HCT116 (cell line): Measurements from ENCODE around the gene MYLK2. TPM values are rescaled to one million over a fixed set of nuclear protein-coding genes. Genes with fewer than 3 reads are reported as not detected.

Experiments
- ATAC-seq: fragments of 200-7000 bp; cut with Tn5 transposase; 2 replicates; pipeline ENCODE4 v1.9.1; 2020; ENCODE audit warnings: mild to moderate bottlenecking, moderate library complexity
- BruUV-seq: library from RNA; stranded (reverse); fragments of 400-500 nt; replicated peaks from 2 replicates; lab custom pipeline; 2021; lab: Mats Ljungman, UMichigan
- CTCF ChIA-PET: fragments of 300-600 bp; sonication (Branson Sonifier 250); formaldehyde crosslinking; loops from one replicate; lab custom pipeline; 2021; ENCODE audit warnings: antibody characterized with exemption; lab: Charles Lee
- POLR2A ChIA-PET: fragments of 300-600, 350-600 bp; sonication (Branson Sonifier 250); formaldehyde crosslinking; loops from one replicate; lab custom pipeline; 2021; ENCODE audit warnings: antibody characterized with exemption; lab: Charles Lee
- RAD21 ChIA-PET, 2 experiments: fragments of 300-600 bp; sonication (Branson Sonifier 250); formaldehyde crosslinking; loops; one replicate each; lab custom pipeline; 2023; ENCODE audit warnings: low total read pairs in 2 of 2; ENCODE audit not compliant: uncharacterized antibody in 2 of 2, unreplicated experiment in 2 of 2, low non-redundant PET in 1 of 2; lab: Charles Lee
- DNase-seq: peaks from one replicate; pipeline ENCODE4 v3.0.0-alpha.2; 2010; ENCODE audit warnings: low read depth, low spot score
- H2AFZ ChIP-seq: fragments of 200-600 bp; shearing (Covaris generic), sonication (generic); 2 replicates; pipeline ENCODE4 v1.6.1; 2017; ENCODE audit warnings: low read depth, mixed run types, mixed read lengths, antibody characterized with exemption, low read length; ENCODE audit not compliant: poor library complexity, severe bottlenecking
- H3K27ac ChIP-seq: 2 replicates; pipeline ENCODE4 v1.5.1; 2012; ENCODE audit warnings: low read depth, low read length
- H3K27me3 ChIP-seq: fragments of 200-600 bp; sonication (generic); 2 replicates; pipeline ENCODE4 v1.6.1; 2016; ENCODE audit warnings: mixed run types, low read length, mixed read lengths; ENCODE audit not compliant: insufficient read depth
- H3K36me3 ChIP-seq, 2 experiments: fragments of 200-500 bp in 1 of 2; fragments of 200-600 bp in 1 of 2; sonication (Bioruptor generic) in 1 of 2; sonication (generic) in 1 of 2; 2 replicates each; pipeline versions ENCODE4 v1.5.1 to v1.6.1; 2014 to 2016; ENCODE audit warnings: low read length in 2 of 2, inconsistent platforms in 1 of 2, mixed read lengths in 1 of 2, mixed run types in 1 of 2; ENCODE audit not compliant: insufficient read depth in 2 of 2, control insufficient read depth in 1 of 2
- H3K4me1 ChIP-seq, 2 experiments: fragments of 200-600 bp in 1 of 2; sonication (generic) in 1 of 2; 2 replicates each; pipeline versions ENCODE4 v1.5.1 to v1.6.1; 2012 to 2017; ENCODE audit warnings: low read length in 2 of 2, inconsistent platforms in 1 of 2, mild to moderate bottlenecking in 1 of 2, mixed read lengths in 1 of 2, mixed run types in 1 of 2, moderate library complexity in 1 of 2; ENCODE audit not compliant: insufficient read depth in 2 of 2, control insufficient read depth in 1 of 2
- H3K4me2 ChIP-seq: fragments of 200-600 bp; sonication (generic); 2 replicates; pipeline ENCODE4 v1.6.1; 2017; ENCODE audit warnings: mixed run types, low read length, mixed read lengths
- H3K4me3 ChIP-seq, 2 experiments: fragments of 200-600 bp in 1 of 2; sonication (generic) in 1 of 2; replicated peaks in 1 of 2; 2 replicates each; pipeline ENCODE4 v1.5.1; 2011 to 2016; ENCODE audit warnings: low read length in 2 of 2, control low read depth in 1 of 2, low read depth in 1 of 2, mild to moderate bottlenecking in 1 of 2, mixed read lengths in 1 of 2, mixed run types in 1 of 2
- H3K79me2 ChIP-seq: fragments of 200-600 bp; sonication (generic); 2 replicates; pipeline ENCODE4 v1.6.1; 2017; ENCODE audit warnings: mild to moderate bottlenecking, mixed run types, low read length, moderate library complexity, mixed read lengths; ENCODE audit not compliant: insufficient read depth
- H3K9ac ChIP-seq: fragments of 200-600 bp; sonication (generic); 2 replicates; pipeline ENCODE4 v1.6.1; 2016; ENCODE audit warnings: low read length, mixed read lengths
- H3K9me2 ChIP-seq: fragments of 200-600 bp; sonication (generic), shearing (Covaris generic); 2 replicates; pipeline ENCODE4 v1.6.1; 2017; ENCODE audit warnings: mixed run types, mild to moderate bottlenecking, moderate library complexity; ENCODE audit not compliant: insufficient read depth
- H3K9me3 ChIP-seq, 2 experiments: fragments of 200-500 bp in 1 of 2; fragments of 200-600 bp in 1 of 2; sonication (Bioruptor generic) in 1 of 2; sonication (generic) in 1 of 2; 2 replicates each; pipeline ENCODE4 v1.6.1; 2014 to 2017; ENCODE audit warnings: low read length in 2 of 2, mixed read lengths in 2 of 2, inconsistent platforms in 1 of 2, low read depth in 1 of 2, mild to moderate bottlenecking in 1 of 2, mixed run types in 1 of 2, moderate library complexity in 1 of 2; ENCODE audit not compliant: control insufficient read depth in 1 of 2, insufficient read depth in 1 of 2
- H4K20me1 ChIP-seq: fragments of 200-600 bp; sonication (generic), shearing (Covaris generic); 2 replicates; pipeline ENCODE4 v1.6.1; 2017; ENCODE audit warnings: mixed run types, mild to moderate bottlenecking, moderate library complexity; ENCODE audit not compliant: insufficient read depth
- ATF3 ChIP-seq: IDR thresholded peaks from 2 replicates; pipeline ENCODE4 v1.6.1; 2012
- CBX3 ChIP-seq: IDR thresholded peaks from 2 replicates; pipeline ENCODE4 v1.6.1; 2012; ENCODE audit warnings: low read depth
- CEBPB ChIP-seq: IDR thresholded peaks from 2 replicates; pipeline ENCODE4 v1.6.1; 2012; ENCODE audit warnings: low read depth
- CTCF ChIP-seq, 3 experiments: fragments of 200-600 bp in 1 of 3; sonication (generic) in 1 of 3; IDR thresholded peaks in 2 of 3; conservative IDR thresholded peaks in 1 of 3; 2 replicates each; pipeline ENCODE4 v1.5.1; 2012 to 2017; ENCODE audit warnings: low read depth in 2 of 3, low read length in 2 of 3, antibody characterized with exemption in 1 of 3, borderline replicate concordance in 1 of 3, control low read depth in 1 of 3, mild to moderate bottlenecking in 1 of 3, mixed read lengths in 1 of 3, mixed run types in 1 of 3, moderate library complexity in 1 of 3; ENCODE audit not compliant: insufficient read depth in 1 of 3
- EGR1 ChIP-seq: IDR thresholded peaks from 2 replicates; pipeline ENCODE4 v1.6.1; 2012; ENCODE audit warnings: low read depth
- EZH2phosphoT487 ChIP-seq: fragments of 200-600 bp; IDR thresholded peaks from 2 replicates; pipeline ENCODE4 v1.6.1; 2018; ENCODE audit warnings: antibody characterized with exemption, borderline replicate concordance
- JUND ChIP-seq: IDR thresholded peaks from 2 replicates; pipeline ENCODE4 v1.6.1; 2012
- POLR2AphosphoS5 ChIP-seq: IDR thresholded peaks from 2 replicates; pipeline ENCODE4 v1.6.1; 2011; ENCODE audit warnings: mild to moderate bottlenecking, low read depth, low read length, moderate library complexity
- TCF7L2 ChIP-seq: IDR thresholded peaks from 2 replicates; pipeline ENCODE4 v1.7.0; 2011; ENCODE audit warnings: borderline replicate concordance, inconsistent platforms; ENCODE audit not compliant: insufficient read depth, insufficient read length; ENCODE audit errors: extremely low read depth
- ZFX ChIP-seq: fragments of 450-650 bp; IDR thresholded peaks from 2 replicates; pipeline ENCODE4 v1.6.1; 2017
- intact Hi-C: fragments of 100-400 bp; cut with micrococcal nuclease; formaldehyde crosslinking; loops from 2 replicates; pipeline ENCODE4 v1.10.0; 2022
- total RNA-seq: library from RNA; stranded (reverse); gene quantifications from one replicate; pipeline ENCODE4 v1.2.1, GENCODE V29; 2021; ENCODE audit not compliant: unreplicated experiment
- TF ChIP-seq, protein P1 (sequence below): IDR thresholded peaks from 2 replicates; pipeline ENCODE4 v1.6.1; 2011; ENCODE audit warnings: mild to moderate bottlenecking, low read length, moderate library complexity; ENCODE audit not compliant: insufficient replicate concordance; ENCODE audit errors: extremely low read depth

The MYLK2 gene
- total RNA-seq, 1 experiment from 2014 or later, result 0.34 TPM

GRCh38 chr20:31870726-31871617, 51.8 kb downstream of the MYLK2 start:
- no peak for TF ChIP-seq TCF7L2
- no peak for TF ChIP-seq EZH2phosphoT487
- no peak for TF ChIP-seq ZFX
- no peak for TF ChIP-seq JUND
- no peak for TF ChIP-seq CBX3
- TF ChIP-seq CEBPB, result no peak
- TF ChIP-seq CTCF (IDR thresholded peaks at IDR 0.05 in 2 of 3, conservative IDR thresholded peaks at IDR 0.05 in 1 of 3; ENCODE audit: borderline replicate concordance in 1 of 3, insufficient read depth in 1 of 3, low read depth in 2 of 3, low read length in 2 of 3), result no peak
- no peak for TF ChIP-seq POLR2AphosphoS5
- TF ChIP-seq, protein P1, sequence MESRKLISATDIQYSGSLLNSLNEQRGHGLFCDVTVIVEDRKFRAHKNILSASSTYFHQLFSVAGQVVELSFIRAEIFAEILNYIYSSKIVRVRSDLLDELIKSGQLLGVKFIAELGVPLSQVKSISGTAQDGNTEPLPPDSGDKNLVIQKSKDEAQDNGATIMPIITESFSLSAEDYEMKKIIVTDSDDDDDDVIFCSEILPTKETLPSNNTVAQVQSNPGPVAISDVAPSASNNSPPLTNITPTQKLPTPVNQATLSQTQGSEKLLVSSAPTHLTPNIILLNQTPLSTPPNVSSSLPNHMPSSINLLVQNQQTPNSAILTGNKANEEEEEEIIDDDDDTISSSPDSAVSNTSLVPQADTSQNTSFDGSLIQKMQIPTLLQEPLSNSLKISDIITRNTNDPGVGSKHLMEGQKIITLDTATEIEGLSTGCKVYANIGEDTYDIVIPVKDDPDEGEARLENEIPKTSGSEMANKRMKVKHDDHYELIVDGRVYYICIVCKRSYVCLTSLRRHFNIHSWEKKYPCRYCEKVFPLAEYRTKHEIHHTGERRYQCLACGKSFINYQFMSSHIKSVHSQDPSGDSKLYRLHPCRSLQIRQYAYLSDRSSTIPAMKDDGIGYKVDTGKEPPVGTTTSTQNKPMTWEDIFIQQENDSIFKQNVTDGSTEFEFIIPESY, result no peak
- no peak for TF ChIP-seq EGR1
- no peak for TF ChIP-seq ATF3
- Histone ChIP-seq H3K4me3 (no peak overlapping the region), H3K27ac (no peak overlapping the region), H3K9me2 (no peaks in the 10 kb centered on the region), H3K9me3 (no peaks in the 10 kb centered on the region), H3K4me1 (no peaks in the 10 kb centered on the region), H2AFZ (no peak overlapping the region), H3K79me2 (no peaks in the 10 kb centered on the region), H3K27me3 (no peaks in the 10 kb centered on the region), H3K9ac (no peak overlapping the region), H3K4me2 (no peak overlapping the region), H4K20me1 (no peaks in the 10 kb centered on the region), H3K36me3 (no peaks in the 10 kb centered on the region)
- BruUV-seq, result no TSS peak
- POLR2A ChIA-PET, result interaction anchor here (1.0 kb wide), 1 partner anchor 11 kb away, joined by 5 read pairs; no protein-coding TSS in a partner anchor
- DNase-seq (no peak), ATAC-seq (no peak)
- CTCF ChIA-PET, result no interaction called here
- intact Hi-C loops, result no loop called here
- RAD21 ChIA-PET, result no interaction called here
